K562 (cell line): ENCODE measurements around the gene RANGAP1. TPM values are rescaled to one million over a fixed set of nuclear protein-coding genes. Genes with fewer than 3 reads are reported as not detected.

Source experiments
- ATAC-seq: fragments of 200-7000 bp; cut with Tn5 transposase; 3 replicates; pipeline ENCODE4 v1.9.1; 2020; ENCODE audit warnings: moderate library complexity
- BruUV-seq: library from RNA; stranded (reverse); fragments of 400-500 nt; replicated peaks from 2 replicates; lab custom pipeline; 2021; lab: Mats Ljungman, UMichigan
- CTCF ChIA-PET: fragments of 300-600 bp; formaldehyde crosslinking; extraction: SDS; loops from one replicate; lab custom pipeline; 2021; ENCODE audit warnings: low intra/inter-chr PET ratio; lab: Yijun Ruan, JAX
- POLR2A ChIA-PET: fragments of 300-600, 350-650 bp; sonication (Branson Sonifier 250); formaldehyde crosslinking; extraction: SDS; loops from one replicate; lab custom pipeline; 2021; ENCODE audit warnings: antibody characterized with exemption, inconsistent platforms; lab: Yijun Ruan, JAX
- DNase-seq, 4 experiments: peaks; one replicate each; pipeline versions ENCODE4 v3.0.0 to v3.0.0-alpha.2; 2011 to 2018; ENCODE audit warnings: low spot score in 3 of 4, mixed read lengths in 3 of 4; ENCODE audit errors: extremely low read depth in 1 of 4
- FAIRE-seq: peaks from 2 replicates; lab custom pipeline; 2011; peaks lifted over from hg19 to GRCh38; lab: Jason Lieb, UNC
- H2AFZ ChIP-seq: 2 replicates; pipeline ENCODE4 v1.6.0; 2011; ENCODE audit warnings: low read depth, low read length, control low read depth, inconsistent platforms
- H3K27ac ChIP-seq: fragments of 200-600 bp; 3 replicates; pipeline ENCODE4 v1.8.0; 2011; ENCODE audit warnings: low read depth, mild to moderate bottlenecking, control low read depth, inconsistent platforms, low read length, moderate library complexity, mixed read lengths; ENCODE audit errors: extremely low read depth
- H3K27me3 ChIP-seq, 2 experiments: fragments of 300-600 bp in 1 of 2; 2 replicates in 1 of 2; 3 replicates in 1 of 2; pipeline versions ENCODE4 v1.6.0 to v1.8.0; 2011; ENCODE audit warnings: inconsistent platforms in 2 of 2, low read length in 2 of 2, mild to moderate bottlenecking in 1 of 2, mixed read lengths in 1 of 2, moderate library complexity in 1 of 2; ENCODE audit not compliant: control insufficient read depth in 2 of 2, insufficient read depth in 2 of 2
- H3K36me3 ChIP-seq: fragments of 300-600 bp; 3 replicates; pipeline ENCODE4 v1.8.0; 2011; ENCODE audit warnings: mild to moderate bottlenecking, low read length, inconsistent platforms; ENCODE audit not compliant: control insufficient read depth, insufficient read depth
- H3K4me1 ChIP-seq, 2 experiments: fragments of 200-600 bp in 1 of 2; replicated peaks in 1 of 2; 2 replicates in 1 of 2; 3 replicates in 1 of 2; pipeline versions ENCODE4 v1.5.1 to v1.8.0; 2011; ENCODE audit warnings: inconsistent platforms in 2 of 2, low read length in 2 of 2, mild to moderate bottlenecking in 1 of 2, mixed read lengths in 1 of 2, moderate library complexity in 1 of 2; ENCODE audit not compliant: control insufficient read depth in 2 of 2, insufficient read depth in 2 of 2
- H3K4me2 ChIP-seq: 2 replicates; pipeline ENCODE4 v1.6.1; 2011; ENCODE audit warnings: low read length, control low read depth, inconsistent platforms, mixed read lengths; ENCODE audit not compliant: insufficient read depth
- H3K4me3 ChIP-seq: fragments of 200-600 bp; sonication (generic), shearing (Covaris generic); 2 replicates; pipeline ENCODE4 v1.5.1; 2016; ENCODE audit warnings: control low read depth, inconsistent platforms
- H3K79me2 ChIP-seq: fragments of 200-600 bp; 3 replicates; pipeline ENCODE4 v1.8.0; 2011; ENCODE audit warnings: low read length, inconsistent platforms; ENCODE audit not compliant: control insufficient read depth, insufficient read depth
- H3K9ac ChIP-seq, 2 experiments: 2 replicates each; pipeline versions ENCODE4 v1.6.0 to v1.6.1; 2011; ENCODE audit warnings: low read depth in 2 of 2, low read length in 2 of 2, control low read depth in 1 of 2, inconsistent platforms in 1 of 2, mild to moderate bottlenecking in 1 of 2, mixed read lengths in 1 of 2; ENCODE audit not compliant: insufficient read depth in 1 of 2
- H3K9me1 ChIP-seq: one replicate; pipeline ENCODE4 v1.6.0; 2011; ENCODE audit warnings: inconsistent platforms, mild to moderate bottlenecking, low read length, moderate library complexity; ENCODE audit not compliant: control insufficient read depth, insufficient read depth
- H3K9me3 ChIP-seq: replicated peaks from 2 replicates; pipeline ENCODE4 v1.5.1; 2011; ENCODE audit warnings: low read depth, low read length, inconsistent platforms; ENCODE audit not compliant: control insufficient read depth, insufficient read depth
- H4K20me1 ChIP-seq: replicated peaks from 2 replicates; pipeline ENCODE4 v1.6.1; 2011; ENCODE audit warnings: low read length, inconsistent platforms, mixed read lengths; ENCODE audit not compliant: control insufficient read depth, insufficient read depth
- ARID3B ChIP-seq: fragments of 250-450 bp; sonication (Bioruptor Pico); IDR thresholded peaks from 2 replicates; pipeline ENCODE4 v1.4.0; 2020; ENCODE audit warnings: borderline replicate concordance
- ASH1L ChIP-seq: fragments of 450-650 bp; IDR thresholded peaks from 2 replicates; pipeline ENCODE4 v1.6.1; 2018; ENCODE audit warnings: borderline replicate concordance, mild to moderate bottlenecking, low read depth; ENCODE audit not compliant: partially characterized antibody
- CHD2 ChIP-seq: IDR thresholded peaks from 2 replicates; pipeline ENCODE4 v1.6.1; 2011; ENCODE audit warnings: low read depth, low read length
- CREM ChIP-seq: IDR thresholded peaks from 2 replicates; pipeline ENCODE4 v1.6.1; 2014; ENCODE audit warnings: antibody characterized with exemption, low read depth
- SMARCA5 ChIP-seq: fragments of 450-650 bp; IDR thresholded peaks from 2 replicates; pipeline ENCODE4 v1.6.1; 2016
- TEAD1 ChIP-seq, 2 experiments: fragments of 450-650 bp in 1 of 2; sonication (generic) in 1 of 2; formaldehyde crosslinking; IDR thresholded peaks; 2 replicates each; pipeline versions ENCODE4 v1.4.0 to v1.8.0; 2020 to 2022; ENCODE audit warnings: mild to moderate bottlenecking in 2 of 2, missing genetic modification reagents in 1 of 2
- ZNF143 ChIP-seq: sonication (generic); formaldehyde crosslinking; IDR thresholded peaks from 2 replicates; pipeline ENCODE4 v1.9.0; 2022; ENCODE audit warnings: mild to moderate bottlenecking, missing genetic modification reagents
- ZNF24 ChIP-seq: fragments of 450-650 bp; IDR thresholded peaks from 2 replicates; pipeline ENCODE4 v1.6.1; 2016
- ZNF274 ChIP-seq: IDR thresholded peaks from 2 replicates; pipeline ENCODE4 v1.6.1; 2011; ENCODE audit warnings: low read depth, mild to moderate bottlenecking, low read length, moderate library complexity, borderline replicate concordance
- WGBS: fragments of 100-300 bp; shearing (Covaris generic); methylation state at CpG from one replicate; pipeline ENCODE4 v1.1.6; 2016; ENCODE audit warnings: low coverage, mixed read lengths; ENCODE audit not compliant: insufficient coverage; ENCODE audit errors: missing lambda C conversion rate; 5-methylcytosine and 5-hydroxymethylcytosine counted together
- in situ Hi-C: fragments of 300-500 bp; cut with MboI; formaldehyde crosslinking; loops from 4 replicates; pipeline ENCODE4 v1.15.0; 2018; ENCODE audit warnings: inconsistent platforms, mixed read lengths
- intact Hi-C: fragments of 100-400 bp; cut with micrococcal nuclease; formaldehyde crosslinking; loops from 2 replicates; pipeline ENCODE4 v1.14.2; 2022
- polyA plus RNA-seq, 8 experiments: library from polyadenylated mRNA; depleted of rRNA in 4 of 8; stranded (reverse) in 5 of 8; unstranded in 3 of 8; fragments of >200 nt; fragmentation: Nextera tagmentation in 2 of 8; fragmentation: Illumina TruSeq in 1 of 8; extraction: Ambion mirVana in 2 of 8; extraction: Trizol in 1 of 8; gene quantifications; 2 replicates each; pipeline versions ENCODE4 v1.2.1 to v1.2.3, GENCODE V29; 2011 to 2014; ENCODE audit warnings: inconsistent platforms in 1 of 8, missing spikeins in 1 of 8
- total RNA-seq, 7 experiments: library from RNA; depleted of rRNA in 6 of 7; stranded (reverse); fragments of >200 nt in 6 of 7; fragmentation: Illumina TruSeq in 2 of 7; extraction: Trizol in 2 of 7; gene quantifications; 2 replicates each; pipeline versions ENCODE4 v1.2.1 to v1.2.3, GENCODE V29; 2011 to 2021; ENCODE audit warnings: low replicate concordance in 1 of 7
- TF ChIP-seq, protein P1 (sequence below), 3 experiments: IDR thresholded peaks in 2 of 3; conservative IDR thresholded peaks in 1 of 3; 2 replicates each; pipeline ENCODE4 v1.5.1; 2011 to 2012; ENCODE audit warnings: low read length in 3 of 3, mild to moderate bottlenecking in 3 of 3, control low read depth in 2 of 3, improper control_type of control experiment in 1 of 3, inconsistent platforms in 1 of 3, low read depth in 1 of 3, mixed read lengths in 1 of 3, moderate library complexity in 1 of 3; ENCODE audit not compliant: insufficient read depth in 2 of 3
- TF ChIP-seq, protein P2 (sequence below), 2 experiments: IDR thresholded peaks; 2 replicates each; pipeline ENCODE4 v1.6.1; 2011; ENCODE audit warnings: borderline replicate concordance in 1 of 2, control low read depth in 1 of 2, low read depth in 1 of 2, low read length in 1 of 2, mild to moderate bottlenecking in 1 of 2, mixed read lengths in 1 of 2, moderate library complexity in 1 of 2; ENCODE audit not compliant: insufficient read depth in 1 of 2, insufficient read length in 1 of 2, poor library complexity in 1 of 2, severe bottlenecking in 1 of 2; ENCODE audit errors: extremely low read depth in 1 of 2

Gene RANGAP1
- total and polyA plus RNA-seq, 9 of the 15 experiments (the other 6 are each of a cell fraction or from before 2014, with no cell fraction given) = 2.1 to 104 (median 50.6) TPM

GRCh38 chr22:41334215-41334614 is 48.2 kb upstream of the RANGAP1 start:
- no peak overlapping the region for H2AFZ ChIP-seq
- POLR2A ChIA-PET = interaction anchor here (0.6 to 0.9 kb wide), 3 partner anchors 10 to 1109 kb away, joined by 3 to 4 read pairs (median 4); no protein-coding TSS in a partner anchor
- CTCF ChIA-PET = no interaction called here
- FAIRE-seq (no peak), ATAC-seq (no peak), DNase-seq (no peak)
- TF ChIP-seq ZNF24 (no peak), CHD2 (no peak), ARID3B (CRISPR knock-in tag) (no peak)
- BruUV-seq = no TSS peak
- in situ Hi-C loops (no loop called here), intact Hi-C loops (no loop called here)
- H3K9me3 ChIP-seq = no peaks in the 10 kb centered on the region
- no peak overlapping the region for H3K4me2 ChIP-seq
- H3K79me2 ChIP-seq = no peaks in the 10 kb centered on the region
- no peaks in the 10 kb centered on the region for H4K20me1 ChIP-seq
- 100% methylated on average over 3 of the region's 3 CpGs for WGBS
- no peaks in the 10 kb centered on the region for H3K27me3 ChIP-seq
- peak overlapping the region in 1 of 2 experiments; percentile 56; a peak in 1 of 4 replicates for H3K9ac ChIP-seq
- no peaks in the 10 kb centered on the region; a peak in 1 of 5 replicates for H3K4me1 ChIP-seq
- no peak overlapping the region for H3K4me3 ChIP-seq
- H3K9me1 ChIP-seq = no peaks in the 10 kb centered on the region
- peaks cover 61% of the 10 kb centered on the region; the same call in 2 of the 3 replicates for H3K36me3 ChIP-seq
- no peak overlapping the region for H3K27ac ChIP-seq

DNA sequence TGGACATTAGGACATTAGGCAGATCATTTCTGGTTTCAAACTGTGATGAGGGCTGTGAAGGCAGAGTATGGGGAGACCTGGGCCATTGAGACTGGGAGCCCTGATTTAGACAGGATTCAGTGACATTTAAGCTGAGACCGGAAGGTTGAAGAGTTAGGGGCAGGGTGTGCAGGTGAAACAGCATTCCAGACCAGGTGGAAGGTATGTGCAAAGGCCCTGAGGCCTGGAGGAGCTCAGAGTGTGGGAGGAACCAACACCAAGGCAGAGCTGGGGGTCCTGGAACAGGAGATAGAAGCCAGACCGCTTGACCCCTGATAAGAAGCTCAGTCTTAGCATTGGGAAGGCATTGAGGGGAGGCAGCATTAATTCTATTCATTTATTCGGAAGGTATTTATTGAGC is 47.8 kb upstream of the RANGAP1 start:
- no peak overlapping the region for H3K9ac ChIP-seq
- H3K9me1 ChIP-seq = no peaks in the 10 kb centered on the region
- no peak overlapping the region for H3K4me2 ChIP-seq
- no peak for ATAC-seq
- no peak for DNase-seq
- H3K27ac ChIP-seq = no peak overlapping the region
- no TSS peak for BruUV-seq
- intact Hi-C loops (no loop called here), in situ Hi-C loops (no loop called here)
- no peak overlapping the region for H3K4me3 ChIP-seq
- H3K36me3 ChIP-seq = peaks cover 57% of the 10 kb centered on the region; the same call in 2 of the 3 replicates
- H2AFZ ChIP-seq = no peak overlapping the region
- H4K20me1 ChIP-seq = no peaks in the 10 kb centered on the region
- no peaks in the 10 kb centered on the region for H3K9me3 ChIP-seq
- H3K4me1 ChIP-seq = no peaks in the 10 kb centered on the region; a peak in 1 of 5 replicates
- no peak for FAIRE-seq
- CTCF ChIA-PET = no interaction called here
- WGBS = 88% methylated on average over 2 of the region's 3 CpGs
- H3K27me3 ChIP-seq = no peaks in the 10 kb centered on the region
- POLR2A ChIA-PET = interaction anchor here (0.6 to 0.9 kb wide), 3 partner anchors 10 to 1109 kb away, joined by 3 to 4 read pairs (median 4); no protein-coding TSS in a partner anchor
- H3K79me2 ChIP-seq = no peaks in the 10 kb centered on the region
- TF ChIP-seq, protein P1, sequence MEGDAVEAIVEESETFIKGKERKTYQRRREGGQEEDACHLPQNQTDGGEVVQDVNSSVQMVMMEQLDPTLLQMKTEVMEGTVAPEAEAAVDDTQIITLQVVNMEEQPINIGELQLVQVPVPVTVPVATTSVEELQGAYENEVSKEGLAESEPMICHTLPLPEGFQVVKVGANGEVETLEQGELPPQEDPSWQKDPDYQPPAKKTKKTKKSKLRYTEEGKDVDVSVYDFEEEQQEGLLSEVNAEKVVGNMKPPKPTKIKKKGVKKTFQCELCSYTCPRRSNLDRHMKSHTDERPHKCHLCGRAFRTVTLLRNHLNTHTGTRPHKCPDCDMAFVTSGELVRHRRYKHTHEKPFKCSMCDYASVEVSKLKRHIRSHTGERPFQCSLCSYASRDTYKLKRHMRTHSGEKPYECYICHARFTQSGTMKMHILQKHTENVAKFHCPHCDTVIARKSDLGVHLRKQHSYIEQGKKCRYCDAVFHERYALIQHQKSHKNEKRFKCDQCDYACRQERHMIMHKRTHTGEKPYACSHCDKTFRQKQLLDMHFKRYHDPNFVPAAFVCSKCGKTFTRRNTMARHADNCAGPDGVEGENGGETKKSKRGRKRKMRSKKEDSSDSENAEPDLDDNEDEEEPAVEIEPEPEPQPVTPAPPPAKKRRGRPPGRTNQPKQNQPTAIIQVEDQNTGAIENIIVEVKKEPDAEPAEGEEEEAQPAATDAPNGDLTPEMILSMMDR (IDR thresholded peaks at IDR 0.05 in 2 of 3, conservative IDR thresholded peaks at IDR 0.05 in 1 of 3; ENCODE audit: insufficient read depth in 2 of 3, low read depth in 1 of 3, low read length in 3 of 3) = no peak
- no peak for TF ChIP-seq ASH1L
- no peak for TF ChIP-seq ZNF274
- no peak for TF ChIP-seq ZNF143 (CRISPR knock-in tag)
- TF ChIP-seq, protein P2, sequence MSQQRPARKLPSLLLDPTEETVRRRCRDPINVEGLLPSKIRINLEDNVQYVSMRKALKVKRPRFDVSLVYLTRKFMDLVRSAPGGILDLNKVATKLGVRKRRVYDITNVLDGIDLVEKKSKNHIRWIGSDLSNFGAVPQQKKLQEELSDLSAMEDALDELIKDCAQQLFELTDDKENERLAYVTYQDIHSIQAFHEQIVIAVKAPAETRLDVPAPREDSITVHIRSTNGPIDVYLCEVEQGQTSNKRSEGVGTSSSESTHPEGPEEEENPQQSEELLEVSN (IDR thresholded peaks at IDR 0.05; ENCODE audit: borderline replicate concordance in 1 of 2, extremely low read depth in 1 of 2, insufficient read depth in 1 of 2, insufficient read length in 1 of 2, low read depth in 1 of 2, low read length in 1 of 2, poor library complexity in 1 of 2, severe bottlenecking in 1 of 2) = no peak
- no peak for TF ChIP-seq CREM
- TF ChIP-seq SMARCA5 = no peak
- no peak for TF ChIP-seq TEAD1 (CRISPR knock-in tag; IDR thresholded peaks at IDR 0.05)
